ENCODE measurements around the gene SLC6A3. TPM values are rescaled to one million over a fixed set of nuclear protein-coding genes. Genes with fewer than 3 reads are reported as not detected.

SLC6A3 gene
- total RNA-seq, 1 experiment from 2014 or later, result not detected

GRCh38 chr5:1492757-1493156 is 47.5 kb upstream of the SLC6A3 start:
- H3K27me3 ChIP-seq (replicated peaks; ENCODE audit: control insufficient read depth, insufficient read depth, low read length), result no peaks in the 10 kb centered on the region
- no peaks in the 10 kb centered on the region for H3K9me3 Mint-ChIP-seq (ENCODE audit: unreplicated experiment)
- H3K27me3 Mint-ChIP-seq (ENCODE audit: insufficient read depth, unreplicated experiment), result no peaks in the 10 kb centered on the region
- H3K4me3 Mint-ChIP-seq (ENCODE audit: unreplicated experiment), result no peak overlapping the region
- POLR2A ChIA-PET, result no interaction called here
- peaks cover 34% of the 10 kb centered on the region for H3K36me3 Mint-ChIP-seq (ENCODE audit: insufficient read depth, unreplicated experiment)
- DNase-seq, result no peak
- CTCF ChIA-PET, result interaction anchor here (0.9 kb wide), 1 partner anchor 152 kb away, joined by 4 read pairs; no protein-coding TSS in a partner anchor
- no peaks in the 10 kb centered on the region for H3K4me1 ChIP-seq
- H3K36me3 ChIP-seq (ENCODE audit: control insufficient read depth, insufficient read depth, low read length), result no peaks in the 10 kb centered on the region
- intact Hi-C loops (cut with micrococcal nuclease; ENCODE audit: unreplicated experiment), result no loop called here
- no peak overlapping the region for H3K4me3 ChIP-seq (ENCODE audit: low read depth, low read length)
- BruUV-seq (replicated peaks), result no TSS peak
- TF ChIP-seq, protein P1, sequence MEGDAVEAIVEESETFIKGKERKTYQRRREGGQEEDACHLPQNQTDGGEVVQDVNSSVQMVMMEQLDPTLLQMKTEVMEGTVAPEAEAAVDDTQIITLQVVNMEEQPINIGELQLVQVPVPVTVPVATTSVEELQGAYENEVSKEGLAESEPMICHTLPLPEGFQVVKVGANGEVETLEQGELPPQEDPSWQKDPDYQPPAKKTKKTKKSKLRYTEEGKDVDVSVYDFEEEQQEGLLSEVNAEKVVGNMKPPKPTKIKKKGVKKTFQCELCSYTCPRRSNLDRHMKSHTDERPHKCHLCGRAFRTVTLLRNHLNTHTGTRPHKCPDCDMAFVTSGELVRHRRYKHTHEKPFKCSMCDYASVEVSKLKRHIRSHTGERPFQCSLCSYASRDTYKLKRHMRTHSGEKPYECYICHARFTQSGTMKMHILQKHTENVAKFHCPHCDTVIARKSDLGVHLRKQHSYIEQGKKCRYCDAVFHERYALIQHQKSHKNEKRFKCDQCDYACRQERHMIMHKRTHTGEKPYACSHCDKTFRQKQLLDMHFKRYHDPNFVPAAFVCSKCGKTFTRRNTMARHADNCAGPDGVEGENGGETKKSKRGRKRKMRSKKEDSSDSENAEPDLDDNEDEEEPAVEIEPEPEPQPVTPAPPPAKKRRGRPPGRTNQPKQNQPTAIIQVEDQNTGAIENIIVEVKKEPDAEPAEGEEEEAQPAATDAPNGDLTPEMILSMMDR (IDR thresholded peaks at IDR 0.05; ENCODE audit: insufficient read depth in 1 of 2, low read depth in 1 of 2, low read length in 1 of 2, severe bottlenecking in 1 of 2, unreplicated experiment in 1 of 2), result no peak
- no peak overlapping the region for H3K27ac Mint-ChIP-seq (ENCODE audit: unreplicated experiment)
- H3K4me1 Mint-ChIP-seq (ENCODE audit: low read depth, unreplicated experiment), result no peaks in the 10 kb centered on the region
- H3K9me3 ChIP-seq, result no peaks in the 10 kb centered on the region

DNA sequence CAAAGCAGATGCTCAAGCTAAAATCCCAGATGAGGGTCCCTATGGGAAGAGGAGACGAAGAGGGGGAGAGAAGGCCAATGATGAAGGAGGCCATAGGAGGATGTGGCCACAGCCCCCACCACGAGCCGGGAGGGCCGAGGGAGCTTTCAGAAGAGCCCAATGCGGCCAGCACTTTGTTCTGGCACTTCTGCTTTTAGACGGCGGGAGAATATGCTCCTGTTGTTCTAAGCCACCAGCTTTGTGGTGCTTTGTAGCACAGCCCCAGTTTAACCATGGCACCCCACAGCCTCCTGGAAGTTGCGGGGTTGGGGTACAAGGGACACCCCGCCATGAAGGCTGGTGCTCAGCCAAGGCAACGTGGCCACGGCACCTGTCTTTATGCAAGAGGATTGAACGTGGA is 45.1 kb upstream of the SLC6A3 start:
- Histone ChIP-seq H3K36me3 (ENCODE audit: control insufficient read depth, insufficient read depth, low read length) (no peaks in the 10 kb centered on the region; the same call in 1 of the 2 replicates), H3K9me3 (no peaks in the 10 kb centered on the region), H3K27me3 (replicated peaks; ENCODE audit: control insufficient read depth, insufficient read depth, low read length) (no peaks in the 10 kb centered on the region), H3K4me1 (no peaks in the 10 kb centered on the region), H3K4me3 (ENCODE audit: low read depth, low read length) (no peak overlapping the region)
- H3K27me3 Mint-ChIP-seq (ENCODE audit: insufficient read depth, unreplicated experiment), result no peaks in the 10 kb centered on the region
- no TSS peak for BruUV-seq (replicated peaks)
- ChIA-PET CTCF (no interaction called here), POLR2A (no interaction called here)
- peaks cover 42% of the 10 kb centered on the region for H3K36me3 Mint-ChIP-seq (ENCODE audit: insufficient read depth, unreplicated experiment)
- DNase-seq, result no peak
- intact Hi-C loops (cut with micrococcal nuclease; ENCODE audit: unreplicated experiment), result no loop called here
- no peak overlapping the region for H3K4me3 Mint-ChIP-seq (ENCODE audit: unreplicated experiment)
- no peaks in the 10 kb centered on the region for H3K4me1 Mint-ChIP-seq (ENCODE audit: low read depth, unreplicated experiment)
- H3K9me3 Mint-ChIP-seq (ENCODE audit: unreplicated experiment), result no peaks in the 10 kb centered on the region
- TF ChIP-seq, protein P1 (IDR thresholded peaks at IDR 0.05; ENCODE audit: insufficient read depth in 1 of 2, low read depth in 1 of 2, low read length in 1 of 2, severe bottlenecking in 1 of 2, unreplicated experiment in 1 of 2), result no peak
- H3K27ac Mint-ChIP-seq (ENCODE audit: unreplicated experiment), result no peak overlapping the region

DNA sequence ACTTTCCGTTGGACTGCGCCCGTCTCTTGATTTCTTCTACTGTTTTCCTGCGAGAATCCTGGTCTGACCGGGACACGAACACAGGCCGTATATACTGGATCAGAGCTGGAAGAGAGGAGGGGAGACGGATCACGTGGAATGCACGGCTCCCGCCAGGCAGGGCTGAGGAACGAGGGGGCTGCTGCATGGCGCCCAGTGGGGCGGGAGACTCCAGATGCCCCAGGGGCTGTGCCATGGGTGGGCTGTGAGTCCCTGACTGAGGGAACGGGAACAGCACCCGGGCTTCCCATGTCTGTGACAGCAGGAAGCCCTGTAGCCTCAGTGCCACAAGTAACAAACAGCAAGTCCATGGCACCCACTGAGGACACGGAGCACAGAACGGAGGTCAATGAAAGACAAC is 44.5 kb upstream of the SLC6A3 start:
- ChIA-PET POLR2A (no interaction called here), CTCF (no interaction called here)
- no peaks in the 10 kb centered on the region for H3K4me1 ChIP-seq
- no peak overlapping the region for H3K4me3 ChIP-seq (ENCODE audit: low read depth, low read length)
- no peaks in the 10 kb centered on the region; the same call in 1 of the 2 replicates for H3K36me3 ChIP-seq (ENCODE audit: control insufficient read depth, insufficient read depth, low read length)
- Mint-ChIP-seq H3K36me3 (ENCODE audit: insufficient read depth, unreplicated experiment) (peaks cover 42% of the 10 kb centered on the region), H3K9me3 (ENCODE audit: unreplicated experiment) (no peaks in the 10 kb centered on the region), H3K27me3 (ENCODE audit: insufficient read depth, unreplicated experiment) (no peaks in the 10 kb centered on the region), H3K4me3 (ENCODE audit: unreplicated experiment) (no peak overlapping the region), H3K27ac (ENCODE audit: unreplicated experiment) (no peak overlapping the region), H3K4me1 (ENCODE audit: low read depth, unreplicated experiment) (no peaks in the 10 kb centered on the region)
- no TSS peak for BruUV-seq (replicated peaks)
- TF ChIP-seq, protein P1 (IDR thresholded peaks at IDR 0.05; ENCODE audit: insufficient read depth in 1 of 2, low read depth in 1 of 2, low read length in 1 of 2, severe bottlenecking in 1 of 2, unreplicated experiment in 1 of 2), result no peak
- DNase-seq, result no peak
- no peaks in the 10 kb centered on the region for H3K9me3 ChIP-seq
- intact Hi-C loops (cut with micrococcal nuclease; ENCODE audit: unreplicated experiment), result no loop called here
- no peaks in the 10 kb centered on the region for H3K27me3 ChIP-seq (replicated peaks; ENCODE audit: control insufficient read depth, insufficient read depth, low read length)

Measured in Caco-2 (cell line).